Fibroblast of lung (primary cell): ENCODE results near the gene RFC5.
"Not testable (repeated sequence)": the region's sequence is repeated elsewhere in the genome, so short reads cannot be mapped to it uniquely, and the experiment has no call there.

ENCODE experiments used
- CTCF ChIP-seq, 2 donors: IDR thresholded peaks in 1 of 2; conservative IDR thresholded peaks in 1 of 2; 1 replicate in 1 of 2; 2 replicates in 1 of 2; pipeline ENCODE4 v1.5.1; 2011 to 2012; ENCODE audit warnings: low read length in 2 of 2, control low read depth in 1 of 2, inconsistent platforms in 1 of 2, low read depth in 1 of 2, mild to moderate bottlenecking in 1 of 2
- EZH2 ChIP-seq: IDR thresholded peaks from 2 replicates; pipeline ENCODE4 v1.5.1; 2012; ENCODE audit warnings: low read length, control low read depth, mild to moderate bottlenecking; ENCODE audit errors: missing control alignments

DNA sequence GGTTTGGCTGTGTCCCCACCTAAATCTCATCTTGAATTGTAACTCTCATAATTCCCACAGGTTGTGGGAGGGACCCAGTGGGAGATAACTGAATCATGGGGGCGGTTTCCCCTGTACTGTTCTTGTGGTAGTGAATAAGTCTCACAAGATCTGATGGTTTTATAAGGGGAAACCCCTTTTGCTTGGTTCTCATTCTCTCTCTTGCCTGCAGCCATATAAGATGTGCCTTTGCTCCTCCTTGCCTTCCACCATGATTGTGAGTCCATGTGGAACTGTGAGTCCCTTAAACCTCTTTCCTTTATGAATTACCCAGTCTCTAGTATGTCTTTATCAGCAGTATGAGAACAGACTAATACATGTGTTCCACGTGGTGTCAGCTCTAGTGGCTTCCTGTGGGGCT, 16.7 kb upstream of the RFC5 start:
- TF ChIP-seq CTCF (conservative IDR thresholded peaks at IDR 0.05 in 1 of 2, IDR thresholded peaks at IDR 0.05 in 1 of 2; ENCODE audit: low read depth in 1 of 2, low read length in 2 of 2); EZH2: not testable (repeated sequence)
